Ovary (tissue), 3 donors: ENCODE measurements around the gene SLC22A12.

Experiments used
- CTCF ChIP-seq, 3 donors: fragments of 450-650 bp in 2 of 3; fragments of 200-600 bp in 1 of 3; IDR thresholded peaks; one replicate each; pipeline versions ENCODE4 v1.5.1 to v1.8.0; 2016 to 2022; ENCODE audit warnings: antibody characterized with exemption in 3 of 3, mild to moderate bottlenecking in 1 of 3
- EP300 ChIP-seq: sonication (generic); formaldehyde crosslinking; IDR thresholded peaks from one replicate; pipeline ENCODE4 v1.6.1; 2017; ENCODE audit warnings: antibody characterized with exemption
- donor health status: DM: no; HTN: no; CAD: no.

GRCh38 chr11:64633555-64634159 lies 42.6 kb downstream of the SLC22A12 start:
- no peak for TF ChIP-seq CTCF (IDR thresholded peaks at IDR 0.05)
- no peak for TF ChIP-seq EP300
